ENCODE results near the gene UNK. TPM values are rescaled to one million over a fixed set of nuclear protein-coding genes. Genes with fewer than 3 reads are reported as not detected.
A peak's percentile ranks its signal among the peaks of the same experiment; 100 is the strongest.

Gene UNK
- total and polyA plus RNA-seq, 2 of the 13 experiments (the other 11 are each of a cell fraction or from before 2014, with no cell fraction given), result 31.6 to 33.0 TPM

DNA sequence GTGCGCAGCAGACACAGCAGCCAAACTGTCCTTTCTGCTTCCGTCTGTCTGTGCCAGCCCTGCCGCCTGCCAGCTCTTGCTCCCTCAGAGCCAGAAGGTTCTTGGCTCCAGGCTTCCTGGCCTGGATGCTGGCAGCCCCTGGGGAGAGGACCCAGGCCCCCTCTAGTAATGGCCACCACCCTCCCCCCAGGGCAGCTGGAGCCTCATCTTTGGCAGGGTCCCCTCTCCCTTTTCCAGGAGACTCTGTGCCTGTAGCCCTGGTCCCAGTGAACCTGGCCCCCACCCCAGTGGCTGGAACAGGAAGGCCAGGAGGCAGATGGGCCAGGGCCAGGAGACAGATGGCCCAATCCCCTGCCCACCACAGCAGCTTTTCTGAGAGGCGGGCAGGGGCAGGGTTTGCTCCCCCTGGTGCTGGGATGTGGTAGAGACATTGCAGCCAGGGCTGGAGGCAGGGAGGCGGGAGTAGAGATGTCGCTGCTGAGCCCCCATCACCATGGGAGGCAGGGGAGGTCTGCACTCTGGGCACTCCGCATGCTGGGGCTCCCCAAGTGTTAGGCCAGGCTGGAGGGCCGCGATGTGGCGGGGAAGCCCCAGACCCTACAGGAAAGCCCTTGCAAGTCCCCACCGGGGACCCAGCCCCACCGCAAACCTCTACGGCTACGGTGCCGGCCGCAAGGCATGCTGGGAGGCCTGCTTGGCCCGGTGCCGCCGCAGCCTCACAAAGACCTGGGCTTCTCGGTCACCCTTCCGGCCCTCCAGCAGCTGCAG, 42.9 kb downstream of the UNK start:
- FAIRE-seq, result peak; percentile 53
- TF ChIP-seq SMC3 (IDR thresholded peaks at IDR 0.05; ENCODE audit: low read length) (peak; percentile 49), IRX3 (CRISPR knock-in tag; IDR thresholded peaks at IDR 0.05; ENCODE audit: borderline replicate concordance, low read depth) (0 out of 2 replicates have a peak, but pooled peaks have one; percentile 41), ZNF841 (CRISPR knock-in tag; IDR thresholded peaks at IDR 0.05; ENCODE audit: borderline replicate concordance) (no peak), POLR2G (IDR thresholded peaks at IDR 0.05; ENCODE audit: low read depth, low read length) (no peak; the same call in 1 of the 2 replicates), ZNF616 (CRISPR knock-in tag; IDR thresholded peaks at IDR 0.05; ENCODE audit: low read depth) (peak; percentile 44; the same call in 1 of the 2 replicates), RFX1 (IDR thresholded peaks at IDR 0.05) (no peak), PLRG1 (conservative IDR thresholded peaks at IDR 0.05) (no peak), ZNF431 (CRISPR knock-in tag; IDR thresholded peaks at IDR 0.05; ENCODE audit: borderline replicate concordance, low read depth) (no peak), ZNF883 (CRISPR knock-in tag; IDR thresholded peaks at IDR 0.05; ENCODE audit: not compliant biosample characterization) (no peak), ETV6 (CRISPR knock-in tag; conservative IDR thresholded peaks at IDR 0.05) (no peak), EEA1 (CRISPR knock-in tag; IDR thresholded peaks at IDR 0.05; ENCODE audit: borderline replicate concordance) (0 out of 2 replicates have a peak, but pooled peaks have one; percentile 29), ZNF34 (CRISPR knock-in tag; IDR thresholded peaks at IDR 0.05; ENCODE audit: borderline replicate concordance) (no peak), ZIK1 (CRISPR knock-in tag; IDR thresholded peaks at IDR 0.05; ENCODE audit: borderline replicate concordance, low read depth) (no peak), MEF2D (CRISPR knock-in tag; IDR thresholded peaks at IDR 0.05) (no peak)
- TF ChIP-seq, protein P1, sequence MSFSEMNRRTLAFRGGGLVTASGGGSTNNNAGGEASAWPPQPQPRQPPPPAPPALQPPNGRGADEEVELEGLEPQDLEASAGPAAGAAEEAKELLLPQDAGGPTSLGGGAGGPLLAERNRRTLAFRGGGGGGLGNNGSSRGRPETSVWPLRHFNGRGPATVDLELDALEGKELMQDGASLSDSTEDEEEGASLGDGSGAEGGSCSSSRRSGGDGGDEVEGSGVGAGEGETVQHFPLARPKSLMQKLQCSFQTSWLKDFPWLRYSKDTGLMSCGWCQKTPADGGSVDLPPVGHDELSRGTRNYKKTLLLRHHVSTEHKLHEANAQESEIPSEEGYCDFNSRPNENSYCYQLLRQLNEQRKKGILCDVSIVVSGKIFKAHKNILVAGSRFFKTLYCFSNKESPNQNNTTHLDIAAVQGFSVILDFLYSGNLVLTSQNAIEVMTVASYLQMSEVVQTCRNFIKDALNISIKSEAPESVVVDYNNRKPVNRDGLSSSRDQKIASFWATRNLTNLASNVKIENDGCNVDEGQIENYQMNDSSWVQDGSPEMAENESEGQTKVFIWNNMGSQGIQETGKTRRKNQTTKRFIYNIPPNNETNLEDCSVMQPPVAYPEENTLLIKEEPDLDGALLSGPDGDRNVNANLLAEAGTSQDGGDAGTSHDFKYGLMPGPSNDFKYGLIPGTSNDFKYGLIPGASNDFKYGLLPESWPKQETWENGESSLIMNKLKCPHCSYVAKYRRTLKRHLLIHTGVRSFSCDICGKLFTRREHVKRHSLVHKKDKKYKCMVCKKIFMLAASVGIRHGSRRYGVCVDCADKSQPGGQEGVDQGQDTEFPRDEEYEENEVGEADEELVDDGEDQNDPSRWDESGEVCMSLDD (CRISPR knock-in tag; IDR thresholded peaks at IDR 0.05; ENCODE audit: borderline replicate concordance), result no peak
- TF ChIP-seq, protein P2, sequence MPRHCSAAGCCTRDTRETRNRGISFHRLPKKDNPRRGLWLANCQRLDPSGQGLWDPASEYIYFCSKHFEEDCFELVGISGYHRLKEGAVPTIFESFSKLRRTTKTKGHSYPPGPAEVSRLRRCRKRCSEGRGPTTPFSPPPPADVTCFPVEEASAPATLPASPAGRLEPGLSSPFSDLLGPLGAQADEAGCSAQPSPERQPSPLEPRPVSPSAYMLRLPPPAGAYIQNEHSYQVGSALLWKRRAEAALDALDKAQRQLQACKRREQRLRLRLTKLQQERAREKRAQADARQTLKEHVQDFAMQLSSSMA (CRISPR knock-in tag; IDR thresholded peaks at IDR 0.05), result no peak
- TF ChIP-seq, protein P3, sequence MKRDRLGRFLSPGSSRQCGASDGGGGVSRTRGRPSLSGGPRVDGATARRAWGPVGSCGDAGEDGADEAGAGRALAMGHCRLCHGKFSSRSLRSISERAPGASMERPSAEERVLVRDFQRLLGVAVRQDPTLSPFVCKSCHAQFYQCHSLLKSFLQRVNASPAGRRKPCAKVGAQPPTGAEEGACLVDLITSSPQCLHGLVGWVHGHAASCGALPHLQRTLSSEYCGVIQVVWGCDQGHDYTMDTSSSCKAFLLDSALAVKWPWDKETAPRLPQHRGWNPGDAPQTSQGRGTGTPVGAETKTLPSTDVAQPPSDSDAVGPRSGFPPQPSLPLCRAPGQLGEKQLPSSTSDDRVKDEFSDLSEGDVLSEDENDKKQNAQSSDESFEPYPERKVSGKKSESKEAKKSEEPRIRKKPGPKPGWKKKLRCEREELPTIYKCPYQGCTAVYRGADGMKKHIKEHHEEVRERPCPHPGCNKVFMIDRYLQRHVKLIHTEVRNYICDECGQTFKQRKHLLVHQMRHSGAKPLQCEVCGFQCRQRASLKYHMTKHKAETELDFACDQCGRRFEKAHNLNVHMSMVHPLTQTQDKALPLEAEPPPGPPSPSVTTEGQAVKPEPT (CRISPR knock-in tag; IDR thresholded peaks at IDR 0.05; ENCODE audit: low read depth), result no peak

More for the DNA sequence above, 42.9 kb downstream of the UNK start:
- no peaks in the 10 kb centered on the region for H3K79me2 ChIP-seq (ENCODE audit: insufficient read depth, low read length)
- H3K27ac ChIP-seq (ENCODE audit: extremely low read length, insufficient read depth, low read length), result peak overlapping the region; percentile 61
- ATAC-seq, result peak; percentile 73
- no peak overlapping the region for H2AFZ ChIP-seq (ENCODE audit: low read length)
- peak overlapping the region; percentile 18 for H3K4me2 ChIP-seq (ENCODE audit: low read depth, low read length)
- H3K27me3 ChIP-seq (ENCODE audit: control insufficient read depth in 1 of 2, insufficient read depth in 2 of 2, low read length in 2 of 2), result no peaks in the 10 kb centered on the region
- H3K9me3 ChIP-seq (ENCODE audit: low read length), result no peaks in the 10 kb centered on the region
- H3K36me3 ChIP-seq (replicated peaks in 1 of 2; ENCODE audit: control insufficient read depth in 1 of 2, insufficient read depth in 2 of 2, low read length in 2 of 2), result peaks cover 19 to 38% of the 10 kb centered on the region in 2 experiments
- in situ Hi-C loops (cut with HindIII; ENCODE audit: extremely low pct_ligation_motif_present, low pct_unique_long_range_greater_than_20kb) (no loop called here), intact Hi-C loops (cut with micrococcal nuclease; ENCODE audit: unreplicated experiment) (loop anchor here (5.0 kb wide), 1 partner anchor 50 kb away; a partner anchor contains a TSS)
- no peak overlapping the region for H3K4me3 ChIP-seq (replicated peaks in 1 of 3; ENCODE audit: insufficient read depth in 1 of 3, low read depth in 2 of 3, low read length in 3 of 3)
- H3K4me1 ChIP-seq (ENCODE audit: insufficient read depth, low read length), result peaks cover 22% of the 10 kb centered on the region
- WGBS (ENCODE audit: low lambda C conversion rate), result 87% methylated on average over 17 of the region's 21 CpGs
- no peaks in the 10 kb centered on the region for H4K20me1 ChIP-seq (ENCODE audit: insufficient read depth, low read length)
- peak; percentile 50 for DNase-seq (ENCODE audit: low spot score)
- H3K9ac ChIP-seq (ENCODE audit: insufficient read depth, low read depth, low read length), result peak overlapping the region; percentile 21; the same call in 1 of the 2 replicates
- BruUV-seq (replicated peaks), result no TSS peak
- POLR2A ChIA-PET, result interaction anchor here (0.9 to 8.0 kb wide), 11 partner anchors 8 to 63 kb away, joined by 3 to 88 read pairs (median 6); partner anchors contain the start of genes GALK1, UNC13D, UNK and WBP2
- CTCF ChIA-PET (ENCODE audit: low intra/inter-chr PET ratio, low total read pairs), result interaction anchor here (1.1 to 1.2 kb wide), 2 partner anchors 20 to 74 kb away, joined by 3 to 6 read pairs; no protein-coding TSS in a partner anchor

Data from HepG2 (cell line).